Glutamatergic neuron (in vitro differentiated cells): Measurements from ENCODE around the gene FBXW2. TPM values are rescaled to one million over a fixed set of nuclear protein-coding genes. Genes with fewer than 3 reads are reported as not detected.

Experiments used
- DNase-seq: peaks from one replicate; pipeline ENCODE4 v3.0.0; 2022
- H3K27ac Mint-ChIP-seq: one replicate; pipeline ENCODE4 v1.8.0; 2020; ENCODE audit warnings: mild to moderate bottlenecking, mixed read lengths, inconsistent platforms; ENCODE audit not compliant: unreplicated experiment
- H3K27me3 Mint-ChIP-seq: one replicate; pipeline ENCODE4 v1.8.0; 2020; ENCODE audit warnings: mild to moderate bottlenecking, moderate library complexity, mixed read lengths, inconsistent platforms; ENCODE audit not compliant: unreplicated experiment
- H3K36me3 Mint-ChIP-seq: one replicate; pipeline ENCODE4 v1.8.0; 2020; ENCODE audit warnings: mild to moderate bottlenecking, mixed read lengths, inconsistent platforms; ENCODE audit not compliant: unreplicated experiment
- H3K4me1 Mint-ChIP-seq: one replicate; pipeline ENCODE4 v1.8.0; 2020; ENCODE audit warnings: mild to moderate bottlenecking, low read depth, mixed read lengths, inconsistent platforms; ENCODE audit not compliant: unreplicated experiment
- H3K4me3 Mint-ChIP-seq: one replicate; pipeline ENCODE4 v1.8.0; 2020; ENCODE audit warnings: mild to moderate bottlenecking, mixed read lengths, inconsistent platforms; ENCODE audit not compliant: unreplicated experiment
- H3K9me3 Mint-ChIP-seq: one replicate; pipeline ENCODE4 v1.8.0; 2020; ENCODE audit warnings: mild to moderate bottlenecking, moderate library complexity, mixed read lengths, inconsistent platforms; ENCODE audit not compliant: unreplicated experiment
- CTCF ChIP-seq: fragments of 200-600 bp; sonication (generic); IDR thresholded peaks from one replicate; pipeline ENCODE4 v1.5.0; 2021; ENCODE audit not compliant: partially characterized antibody, unreplicated experiment
- total RNA-seq: library from RNA; stranded (reverse); fragmentation: NEBNext Ultra II Directional; extraction: Animal tissue kit (Norgen Biotek cat#: 25700); gene quantifications from one replicate; pipeline ENCODE4 v1.2.1, GENCODE V29; 2021; ENCODE audit not compliant: unreplicated experiment

The FBXW2 gene
- total RNA-seq, 1 donor from 2014 or later, result 67.2 TPM

- no peaks in the 10 kb centered on the region for H3K4me1 Mint-ChIP-seq
Measured at GRCh38 chr9:120736881-120737280, 56.3 kb downstream of the FBXW2 start.

DNA sequence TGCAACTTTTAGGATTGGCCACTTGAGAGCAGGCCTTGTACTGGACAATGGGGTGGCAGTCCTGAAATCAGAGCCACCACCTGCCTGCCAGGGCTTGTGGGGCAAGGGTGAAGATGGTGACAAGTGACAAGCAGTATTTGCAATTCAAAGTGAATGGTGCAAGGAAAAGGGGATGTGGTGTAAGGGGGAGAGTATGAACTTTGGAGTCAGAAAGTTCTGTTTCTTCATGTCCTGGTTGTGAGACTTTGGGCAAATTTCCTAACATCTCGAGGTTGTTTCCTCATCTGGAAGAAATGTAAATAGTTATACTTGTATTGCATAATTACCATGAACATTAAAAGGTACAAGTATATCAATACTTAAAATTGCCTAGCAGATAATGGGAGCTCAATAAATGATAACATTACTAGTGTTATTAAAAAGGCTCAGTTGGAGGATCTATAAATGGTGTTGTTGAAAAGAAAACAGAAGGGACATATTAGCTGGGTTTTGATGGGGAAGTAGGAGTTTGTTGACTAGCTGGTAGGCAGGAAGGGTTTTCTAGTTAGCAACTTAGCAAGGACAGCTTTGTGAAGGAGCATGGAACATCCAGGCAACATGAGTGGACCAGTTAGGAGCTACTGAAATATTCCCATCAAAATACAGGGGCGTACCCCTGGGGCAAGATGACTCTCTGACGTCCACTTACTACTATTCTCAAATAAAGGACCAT is 57.6 kb downstream of the FBXW2 start:
- peaks cover 2% of the 10 kb centered on the region for H3K27me3 Mint-ChIP-seq
- H3K36me3 Mint-ChIP-seq, result no peaks in the 10 kb centered on the region
- no peak overlapping the region for H3K27ac Mint-ChIP-seq
- no peak overlapping the region for H3K4me3 Mint-ChIP-seq
- no peak for DNase-seq
- H3K4me1 Mint-ChIP-seq, result peaks cover 6% of the 10 kb centered on the region
- no peak for TF ChIP-seq CTCF
- H3K9me3 Mint-ChIP-seq, result peaks cover 2% of the 10 kb centered on the region

More at GRCh38 chr9:120736881-120737280, 56.3 kb downstream of the FBXW2 start:
- peaks cover 2% of the 10 kb centered on the region for H3K27me3 Mint-ChIP-seq
- no peak overlapping the region for H3K4me3 Mint-ChIP-seq
- no peaks in the 10 kb centered on the region for H3K9me3 Mint-ChIP-seq
- no peaks in the 10 kb centered on the region for H3K36me3 Mint-ChIP-seq
- no peak for DNase-seq
- no peak for TF ChIP-seq CTCF
- no peak overlapping the region for H3K27ac Mint-ChIP-seq

- Mint-ChIP-seq H3K27me3 (peaks cover 2% of the 10 kb centered on the region), H3K9me3 (peaks cover 2% of the 10 kb centered on the region), H3K27ac (no peak overlapping the region), H3K4me3 (no peak overlapping the region), H3K4me1 (peaks cover 6% of the 10 kb centered on the region), H3K36me3 (no peaks in the 10 kb centered on the region)
- DNase-seq, result no peak
- no peak for TF ChIP-seq CTCF
Measured at GRCh38 chr9:120734607-120735410, 58.4 kb downstream of the FBXW2 start.

DNA sequence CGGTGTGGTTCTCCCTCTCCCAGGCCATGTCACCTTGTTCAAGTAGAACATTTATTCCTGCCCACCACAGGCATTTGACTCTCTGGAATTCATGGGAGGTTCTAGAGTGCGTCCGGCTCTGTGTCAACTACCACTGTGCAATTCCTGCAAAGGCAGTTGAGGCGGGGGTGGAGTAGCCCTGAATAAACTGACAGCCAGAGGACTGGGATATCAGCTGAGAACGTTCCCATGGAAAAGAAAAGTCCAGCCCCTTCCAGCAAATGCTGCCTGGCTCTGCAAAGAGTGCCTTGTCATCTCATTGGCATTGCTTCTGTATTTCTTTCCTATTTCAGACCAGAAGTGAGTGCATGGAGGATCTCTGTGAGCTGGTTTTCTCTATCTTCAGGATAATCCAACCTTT is 60.0 kb downstream of the FBXW2 start:
- no peak for DNase-seq
- Mint-ChIP-seq H3K9me3 (peaks cover 2% of the 10 kb centered on the region), H3K36me3 (no peaks in the 10 kb centered on the region), H3K27me3 (peaks cover 2% of the 10 kb centered on the region), H3K4me3 (no peak overlapping the region), H3K4me1 (peaks cover 7% of the 10 kb centered on the region), H3K27ac (no peak overlapping the region)
- TF ChIP-seq CTCF, result no peak
